HG03432 (cell line): Measurements from ENCODE around the gene VAMP8.
"Not testable (repeated sequence)": the region's sequence is repeated elsewhere in the genome, so short reads cannot be mapped to it uniquely, and the experiment has no call there.

ENCODE experiments used
- ATAC-seq: cut with Tn5 transposase; IDR thresholded peaks from one replicate; pipeline ENCODE4 v1.9.1; 2021; ENCODE audit warnings: mild to moderate bottlenecking, moderate library complexity; ENCODE audit not compliant: unreplicated experiment

Gene VAMP8

DNA sequence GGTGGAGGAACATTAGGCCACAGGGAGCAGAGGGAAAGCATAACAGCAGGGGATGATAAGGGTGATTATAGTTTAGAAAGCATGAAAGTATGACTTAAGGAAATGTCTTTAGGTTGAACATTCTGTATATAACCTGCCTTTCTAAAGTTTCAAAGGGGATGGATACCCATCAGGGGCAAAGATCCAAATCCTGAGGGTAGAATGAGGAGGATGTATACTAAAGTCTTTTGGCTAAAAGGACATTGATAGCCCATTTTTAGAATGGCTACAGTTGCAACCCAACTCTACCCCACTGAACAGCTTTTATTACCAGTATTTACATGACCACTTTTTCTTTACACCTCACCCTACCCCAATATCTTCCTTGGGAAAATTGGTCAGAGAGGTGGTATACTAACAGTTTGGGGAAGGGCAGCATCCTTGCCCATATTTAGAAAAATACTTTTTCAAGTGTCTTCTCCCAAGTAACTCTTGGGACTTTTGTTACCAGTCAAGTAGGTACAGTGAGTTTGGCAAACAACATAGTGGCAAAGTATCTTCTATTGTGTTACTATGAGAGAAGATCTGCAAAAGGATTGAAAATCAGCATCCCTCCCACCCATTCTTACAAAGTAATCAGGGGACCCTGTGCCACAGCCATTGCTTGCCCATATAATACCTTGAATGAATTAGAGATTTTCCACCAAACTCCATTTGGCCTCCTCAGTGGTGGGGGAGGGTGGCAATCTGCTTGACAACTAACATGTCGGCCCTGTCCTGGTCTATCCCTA, 30.1 kb upstream of the VAMP8 start:
- no peak for ATAC-seq

GRCh38 chr2:85547859-85548607, 29.4 kb upstream of the VAMP8 start:
- ATAC-seq: no peak

DNA sequence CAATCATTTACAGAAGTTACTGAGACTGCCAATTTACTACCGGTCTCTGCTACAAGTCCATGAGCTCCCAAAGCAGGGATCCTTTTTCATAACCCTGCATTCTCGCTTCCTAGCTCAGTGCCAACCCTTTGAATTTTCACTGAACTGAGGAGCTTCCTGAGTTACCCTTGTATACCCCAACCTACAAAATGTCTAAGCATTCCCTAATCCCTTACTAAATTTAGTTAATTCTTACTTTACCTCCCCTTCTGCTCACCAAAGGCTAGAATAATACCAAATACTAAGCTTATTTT, 28.8 kb upstream of the VAMP8 start:
- no peak for ATAC-seq

- no peak for ATAC-seq
Observed at GRCh38 chr2:85549095-85549494, 28.3 kb upstream of the VAMP8 start.

DNA sequence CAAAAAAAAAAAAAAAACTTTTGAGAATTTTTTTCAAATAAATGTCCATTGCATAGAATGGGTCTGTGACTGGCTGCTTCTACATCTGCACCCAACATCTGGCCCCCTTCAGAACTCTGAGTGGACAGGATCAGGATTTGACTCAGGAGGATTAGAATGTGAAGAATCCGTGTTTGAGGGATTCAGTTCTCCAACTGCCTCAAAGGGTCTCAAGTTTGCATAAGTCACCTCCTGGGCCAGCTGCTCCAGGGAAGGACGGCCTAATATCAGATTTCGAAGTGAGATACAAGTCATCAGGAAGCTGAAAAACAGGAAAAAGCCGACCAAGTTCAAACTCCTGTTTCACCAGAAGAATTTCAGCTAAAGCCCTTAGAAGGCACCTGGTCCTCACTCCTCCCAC, 27.6 kb upstream of the VAMP8 start:
- no peak for ATAC-seq

GRCh38 chr2:85550486-85550885, 26.9 kb upstream of the VAMP8 start:
- no peak for ATAC-seq

DNA sequence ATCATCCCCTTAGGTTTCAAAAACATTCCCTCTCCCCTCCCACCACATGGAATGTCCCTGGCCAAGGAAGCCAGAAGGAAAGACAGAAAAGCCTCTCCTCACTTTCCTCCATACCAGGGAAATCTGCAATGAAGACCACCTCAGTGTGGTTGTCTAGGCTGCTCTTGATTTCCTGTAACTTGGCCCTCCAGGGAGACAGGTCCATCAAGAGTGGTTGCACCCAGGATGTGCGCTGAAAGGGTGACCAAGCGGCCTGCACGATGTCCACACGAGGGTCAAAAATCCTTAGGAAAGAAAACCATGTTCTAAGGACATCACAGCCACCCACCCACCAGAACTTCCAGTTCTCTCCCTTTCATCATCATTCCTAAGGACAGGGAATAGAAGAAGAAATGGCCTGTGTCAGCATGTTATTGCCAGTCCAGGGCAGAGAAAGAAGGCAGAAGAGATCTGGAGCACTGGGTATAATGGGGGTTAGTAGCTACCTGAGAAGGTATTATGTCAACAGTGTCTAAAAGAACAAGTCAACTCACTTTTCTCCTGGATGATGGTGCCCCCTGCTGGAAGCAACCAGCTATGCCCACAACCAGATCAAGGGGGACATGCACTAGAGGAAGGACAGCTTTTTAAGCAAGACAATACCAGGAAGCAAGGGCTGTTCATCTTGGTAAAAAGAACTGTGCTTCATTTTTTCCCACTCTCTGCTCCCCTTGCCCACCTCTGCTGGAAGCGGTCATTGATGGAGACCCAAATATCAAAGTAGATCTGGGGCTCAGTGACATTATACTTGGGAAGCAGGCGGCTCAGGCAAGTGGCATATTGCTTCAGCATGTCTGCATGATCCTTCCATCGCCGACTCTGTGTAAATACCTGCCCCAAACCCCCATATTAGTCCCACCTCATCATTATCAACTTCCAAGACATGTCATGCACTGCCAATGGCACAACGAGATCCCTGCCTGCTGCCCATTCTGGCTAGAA, 25.4 kb upstream of the VAMP8 start:
- ATAC-seq: peak; percentile 70

GRCh38 chr2:85553184-85553583, 24.2 kb upstream of the VAMP8 start:
- no peak for ATAC-seq

DNA sequence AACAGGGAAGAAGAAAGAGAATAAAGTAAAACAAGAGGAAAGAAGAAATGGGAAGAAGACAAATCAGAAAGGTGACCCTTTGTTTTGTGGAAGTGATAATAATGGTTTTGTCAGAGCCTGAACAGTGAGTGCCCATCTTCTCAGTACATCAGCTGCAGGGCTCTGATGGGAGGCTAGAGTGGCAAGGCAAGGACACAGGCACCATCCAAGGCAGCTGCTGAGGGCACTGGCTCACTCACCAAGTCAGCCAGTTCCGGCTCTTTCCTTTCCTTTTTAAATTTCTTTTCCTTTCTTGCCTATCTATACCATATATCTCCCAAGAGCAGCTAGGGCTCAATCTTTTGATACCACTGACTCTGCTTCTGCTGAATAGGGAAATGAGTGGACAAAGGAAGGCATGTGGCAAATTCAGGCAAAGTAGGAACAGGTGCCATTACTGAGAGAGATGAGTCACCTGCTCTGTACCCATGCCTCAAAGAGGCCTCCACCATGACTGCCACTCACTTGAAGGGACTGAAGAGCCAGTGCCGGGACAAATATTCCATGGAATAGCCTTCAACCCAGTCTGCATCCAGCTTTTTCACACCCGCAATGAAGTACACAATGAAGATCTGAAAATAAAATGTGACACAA, 22.3 kb upstream of the VAMP8 start:
- ATAC-seq: no peak

DNA sequence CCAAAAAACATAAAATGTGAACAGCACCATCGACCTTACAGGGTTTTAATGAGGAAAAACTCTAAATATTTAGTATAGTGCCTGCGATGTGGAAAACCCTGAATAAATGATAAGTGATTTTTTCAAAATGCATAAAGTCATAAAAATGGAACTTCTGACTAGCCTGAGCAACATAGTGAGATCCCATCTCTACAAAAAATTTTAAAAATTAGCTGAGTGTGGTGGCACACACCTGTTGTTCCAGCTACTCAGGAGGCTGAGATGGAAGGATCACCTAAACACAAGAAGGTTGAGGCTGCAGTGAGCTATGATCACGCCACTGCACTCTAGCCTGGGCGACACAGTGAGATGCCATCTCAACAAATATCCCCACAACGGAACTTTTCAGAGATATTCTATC, 20.3 kb upstream of the VAMP8 start:
- no peak for ATAC-seq

GRCh38 chr2:85558160-85558559, 19.2 kb upstream of the VAMP8 start:
- no peak for ATAC-seq

DNA sequence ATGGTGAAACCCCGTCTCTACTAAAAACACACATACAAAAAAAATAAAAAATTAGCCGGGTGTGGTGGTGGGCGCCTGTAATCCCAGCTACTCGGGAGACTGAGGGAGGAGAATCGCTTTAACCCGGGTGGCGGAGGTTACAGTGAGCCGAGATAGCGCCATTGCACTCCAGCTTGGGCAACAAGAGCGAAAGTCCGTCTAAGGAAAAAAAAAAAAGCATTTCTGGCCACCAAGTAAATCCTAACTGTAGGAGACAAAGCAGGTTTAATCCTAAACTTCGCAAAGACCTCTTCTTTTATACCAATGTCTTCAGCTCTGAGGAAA, 17.0 kb upstream of the VAMP8 start:
- ATAC-seq: not testable (repeated sequence)

GRCh38 chr2:85560812-85561279, 16.5 kb upstream of the VAMP8 start:
- ATAC-seq: peak; percentile 27

- peak; percentile 94 for ATAC-seq
Observed at GRCh38 chr2:85561280-85562212, 15.8 kb upstream of the VAMP8 start, which contains the start of gene GGCX. Gene GGCX, minus strand, starts transcription at chr2:85561493. Its CDS starts 65 bp downstream, at chr2:85561428.

- ATAC-seq: no peak
Observed at GRCh38 chr2:85564144-85564563, 13.2 kb upstream of the VAMP8 start.

DNA sequence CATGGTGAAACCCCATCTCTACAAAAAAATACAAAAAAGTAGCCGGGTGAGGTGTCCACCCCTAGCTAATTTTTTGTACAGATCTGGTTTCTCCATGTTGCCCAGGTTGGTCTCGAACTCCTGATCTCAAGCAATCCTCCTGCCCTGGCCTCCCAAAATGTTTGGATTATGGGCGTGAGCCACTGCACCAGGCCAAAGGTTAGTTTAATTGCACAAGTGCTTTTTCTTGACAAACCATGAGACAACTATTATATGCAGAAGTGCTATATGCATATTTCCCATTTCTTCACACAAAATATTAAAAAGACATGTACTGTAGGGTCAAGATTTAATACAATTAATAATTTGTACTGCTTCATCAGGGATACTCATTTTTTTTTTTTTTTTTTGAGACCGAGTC, 11.1 kb upstream of the VAMP8 start:
- ATAC-seq: no peak

- ATAC-seq: no peak
Observed at GRCh38 chr2:85575739-85576138, 1.6 kb upstream of the VAMP8 start.

DNA sequence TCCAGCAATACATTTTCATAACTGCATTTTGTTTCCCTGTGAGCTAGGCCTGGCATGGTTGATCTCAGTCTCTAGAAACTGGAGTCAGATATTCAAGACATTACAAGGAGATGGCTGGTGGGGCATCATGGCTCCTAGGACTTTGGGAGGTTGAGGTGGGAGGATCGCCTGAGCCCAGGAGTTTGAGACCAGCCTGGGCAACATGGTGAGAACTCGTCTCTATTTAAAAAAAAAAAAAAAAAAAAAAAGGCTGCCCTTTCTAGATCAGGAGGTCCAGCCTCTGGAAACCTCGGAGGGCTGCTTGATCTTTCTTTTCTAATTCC, 362 bp upstream of the VAMP8 start:
- ATAC-seq: no peak

GRCh38 chr2:85578243-85579180, 1.1 kb downstream of the VAMP8 start:
- peak; percentile 56 for ATAC-seq
